ENCODE measurements around the gene HTT. TPM values are rescaled to one million over a fixed set of nuclear protein-coding genes. Genes with fewer than 3 reads are reported as not detected.

HTT gene
- total RNA-seq, 4 donors from 2014 or later, result 50.1 to 192 (median 81.0) TPM

DNA sequence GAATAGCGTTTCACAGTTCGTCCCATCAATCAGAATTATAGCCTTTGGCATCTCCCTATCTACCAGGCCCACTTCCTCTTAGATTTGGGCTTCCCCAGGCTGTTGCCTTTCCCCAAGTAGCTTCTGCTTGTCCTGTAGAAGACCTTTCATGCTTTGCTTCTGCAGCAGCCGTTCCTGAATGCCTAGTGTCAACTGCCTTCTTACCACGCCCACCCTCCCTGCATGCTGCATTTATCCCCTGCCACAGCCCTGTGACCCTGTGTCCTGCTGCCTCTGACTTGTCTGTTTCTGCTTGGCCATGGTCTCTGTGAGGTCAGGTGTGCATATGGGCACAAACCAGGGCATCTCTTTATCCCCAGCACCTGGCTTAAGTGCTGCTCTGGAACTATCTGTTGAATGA lies 56.3 kb downstream of the HTT start:
- TF ChIP-seq, protein P1, sequence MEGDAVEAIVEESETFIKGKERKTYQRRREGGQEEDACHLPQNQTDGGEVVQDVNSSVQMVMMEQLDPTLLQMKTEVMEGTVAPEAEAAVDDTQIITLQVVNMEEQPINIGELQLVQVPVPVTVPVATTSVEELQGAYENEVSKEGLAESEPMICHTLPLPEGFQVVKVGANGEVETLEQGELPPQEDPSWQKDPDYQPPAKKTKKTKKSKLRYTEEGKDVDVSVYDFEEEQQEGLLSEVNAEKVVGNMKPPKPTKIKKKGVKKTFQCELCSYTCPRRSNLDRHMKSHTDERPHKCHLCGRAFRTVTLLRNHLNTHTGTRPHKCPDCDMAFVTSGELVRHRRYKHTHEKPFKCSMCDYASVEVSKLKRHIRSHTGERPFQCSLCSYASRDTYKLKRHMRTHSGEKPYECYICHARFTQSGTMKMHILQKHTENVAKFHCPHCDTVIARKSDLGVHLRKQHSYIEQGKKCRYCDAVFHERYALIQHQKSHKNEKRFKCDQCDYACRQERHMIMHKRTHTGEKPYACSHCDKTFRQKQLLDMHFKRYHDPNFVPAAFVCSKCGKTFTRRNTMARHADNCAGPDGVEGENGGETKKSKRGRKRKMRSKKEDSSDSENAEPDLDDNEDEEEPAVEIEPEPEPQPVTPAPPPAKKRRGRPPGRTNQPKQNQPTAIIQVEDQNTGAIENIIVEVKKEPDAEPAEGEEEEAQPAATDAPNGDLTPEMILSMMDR (IDR thresholded peaks at IDR 0.05), result no peak
- no peak for TF ChIP-seq EP300 (IDR thresholded peaks at IDR 0.05)
- TF ChIP-seq POLR2AphosphoS5 (IDR thresholded peaks at IDR 0.05), result no peak
- no peak for TF ChIP-seq POLR2A (IDR thresholded peaks at IDR 0.05)
- 83% methylated on average over 4 of the region's 4 CpGs for WGBS
- Histone ChIP-seq H3K4me3 (no peak overlapping the region), H3K4me1 (no peaks in the 10 kb centered on the region), H3K36me3 (peaks cover 97% of the 10 kb centered on the region), H3K27ac (no peak overlapping the region), H3K9me3 (no peaks in the 10 kb centered on the region), H3K27me3 (no peaks in the 10 kb centered on the region)
- DNase-seq (ENCODE audit: low spot score in 2 of 2), result no peak

DNA sequence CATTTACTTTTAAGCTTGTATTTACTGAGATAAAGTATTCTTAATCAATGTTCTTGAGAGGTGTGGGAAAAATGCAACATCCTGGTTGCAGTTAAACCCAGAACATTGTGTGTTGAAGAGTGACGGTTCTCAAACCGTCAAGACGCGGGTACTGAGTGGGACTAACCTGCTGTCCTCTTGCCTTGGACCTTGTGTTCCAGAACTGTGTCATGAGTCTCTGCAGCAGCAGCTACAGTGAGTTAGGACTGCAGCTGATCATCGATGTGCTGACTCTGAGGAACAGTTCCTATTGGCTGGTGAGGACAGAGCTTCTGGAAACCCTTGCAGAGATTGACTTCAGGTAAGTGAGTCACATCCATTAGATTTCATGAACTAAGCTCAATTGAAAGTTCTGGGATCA lies 59.7 kb downstream of the HTT start:
- DNase-seq (ENCODE audit: low spot score in 2 of 2), result no peak
- TF ChIP-seq POLR2AphosphoS5 (IDR thresholded peaks at IDR 0.05) (no peak), POLR2A (IDR thresholded peaks at IDR 0.05) (no peak), EP300 (IDR thresholded peaks at IDR 0.05) (no peak)
- TF ChIP-seq, protein P1 (IDR thresholded peaks at IDR 0.05), result no peak
- Histone ChIP-seq H3K36me3 (peaks cover 85% of the 10 kb centered on the region), H3K27ac (no peak overlapping the region), H3K9me3 (no peaks in the 10 kb centered on the region), H3K4me3 (no peak overlapping the region), H3K4me1 (no peaks in the 10 kb centered on the region), H3K27me3 (no peaks in the 10 kb centered on the region)
- 96% methylated on average over 5 of the region's 5 CpGs for WGBS

DNA sequence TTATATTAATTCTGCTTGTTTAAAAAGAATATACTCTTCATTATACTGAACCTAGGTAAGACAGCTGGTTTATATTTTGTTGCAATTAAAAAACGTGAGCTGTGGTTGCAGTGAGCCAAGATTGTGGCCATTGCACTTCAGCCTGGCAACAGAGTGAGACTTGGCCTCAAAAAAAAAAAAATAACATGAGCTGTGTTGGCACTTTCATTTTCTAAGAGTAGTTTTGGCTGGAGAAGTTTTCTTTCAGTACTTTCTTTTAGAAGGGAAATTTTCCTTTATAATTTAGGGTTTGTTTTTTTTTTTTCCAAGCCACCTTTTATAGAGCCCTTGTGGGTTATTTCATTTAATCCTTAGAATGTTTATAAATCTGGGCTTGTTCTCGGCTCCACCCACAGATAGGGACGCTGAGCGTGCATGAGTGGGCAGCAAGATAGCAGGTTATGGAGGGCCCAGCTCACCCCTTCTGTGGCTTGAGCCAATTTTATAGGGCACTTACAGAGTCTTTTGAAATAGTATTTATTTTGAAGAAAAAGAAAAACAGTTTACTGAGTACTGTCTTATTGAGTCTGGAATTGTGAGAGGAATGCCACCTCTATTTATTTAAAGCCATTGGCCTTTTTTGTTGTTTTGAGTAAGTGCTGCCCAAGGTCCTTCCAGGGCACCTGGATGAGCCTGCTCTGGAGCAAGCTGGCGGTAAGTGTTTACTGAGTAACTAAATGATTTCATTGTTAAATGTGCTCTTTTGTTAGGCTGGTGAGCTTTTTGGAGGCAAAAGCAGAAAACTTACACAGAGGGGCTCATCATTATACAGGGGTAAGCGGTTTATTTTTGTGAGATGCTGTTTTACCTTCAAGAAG lies 60.9 kb downstream of the HTT start:
- no peak for DNase-seq (ENCODE audit: low spot score in 2 of 2)
- no peaks in the 10 kb centered on the region for H3K27me3 ChIP-seq
- no peaks in the 10 kb centered on the region for H3K9me3 ChIP-seq
- H3K4me1 ChIP-seq, result no peaks in the 10 kb centered on the region
- H3K4me3 ChIP-seq, result no peak overlapping the region
- TF ChIP-seq POLR2AphosphoS5 (IDR thresholded peaks at IDR 0.05) (no peak), POLR2A (IDR thresholded peaks at IDR 0.05) (no peak), EP300 (IDR thresholded peaks at IDR 0.05) (no peak)
- TF ChIP-seq, protein P1 (IDR thresholded peaks at IDR 0.05), result no peak
- H3K27ac ChIP-seq, result no peak overlapping the region
- WGBS, result 68% methylated on average over 6 of the region's 6 CpGs
- peaks cover 88% of the 10 kb centered on the region for H3K36me3 ChIP-seq

DNA sequence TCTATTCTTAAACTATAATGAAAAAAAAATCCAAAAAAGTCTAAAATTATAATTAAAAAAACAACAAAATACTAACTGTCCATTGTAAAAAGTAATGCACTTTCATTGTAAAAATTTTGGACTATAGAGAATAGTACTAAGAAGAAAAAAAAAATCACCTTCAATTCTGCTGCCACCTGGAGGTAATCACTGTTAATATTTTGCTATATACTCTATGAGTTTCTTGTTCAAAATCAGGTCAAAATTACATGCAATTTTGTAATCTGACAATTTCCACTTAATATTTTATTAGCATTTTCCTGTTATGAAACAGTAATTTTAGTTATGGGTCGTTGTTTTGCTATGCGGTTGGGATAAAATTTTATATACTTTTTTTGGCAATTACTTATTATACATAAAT lies 62.0 kb downstream of the HTT start:
- Histone ChIP-seq H3K27me3 (no peaks in the 10 kb centered on the region), H3K9me3 (no peaks in the 10 kb centered on the region), H3K4me1 (no peaks in the 10 kb centered on the region), H3K36me3 (peaks cover 88% of the 10 kb centered on the region), H3K4me3 (no peak overlapping the region), H3K27ac (no peak overlapping the region)
- DNase-seq (ENCODE audit: low spot score in 2 of 2), result no peak
- TF ChIP-seq EP300 (IDR thresholded peaks at IDR 0.05) (no peak), POLR2A (IDR thresholded peaks at IDR 0.05) (no peak), POLR2AphosphoS5 (IDR thresholded peaks at IDR 0.05) (no peak)
- TF ChIP-seq, protein P1 (IDR thresholded peaks at IDR 0.05), result no peak
- WGBS, result 97% methylated on average over 2 of the region's 2 CpGs

DNA sequence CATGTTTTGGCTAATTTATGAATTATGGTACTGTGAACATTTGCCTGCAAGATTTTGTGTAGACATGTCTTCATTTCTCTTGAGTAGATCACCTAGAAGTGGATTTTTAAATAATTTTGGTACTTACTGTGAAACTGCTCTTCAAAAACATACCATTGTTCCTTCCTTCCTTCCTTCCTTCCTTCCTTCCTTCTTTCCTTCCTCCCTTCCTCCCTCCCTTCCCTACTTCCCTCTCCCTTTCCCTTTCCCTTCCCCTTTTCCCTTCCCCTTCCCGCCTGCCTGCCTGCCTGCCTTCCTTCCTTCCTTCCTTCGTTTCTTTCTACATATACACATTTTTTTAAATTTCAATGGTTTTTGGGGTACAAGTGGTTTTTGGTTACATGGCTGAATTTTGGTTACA lies 63.4 kb downstream of the HTT start:
- Histone ChIP-seq H3K27ac (no peak overlapping the region), H3K4me1 (no peaks in the 10 kb centered on the region), H3K4me3 (no peak overlapping the region), H3K36me3 (peaks cover 88% of the 10 kb centered on the region), H3K9me3 (no peaks in the 10 kb centered on the region), H3K27me3 (no peaks in the 10 kb centered on the region)
- TF ChIP-seq, protein P1 (IDR thresholded peaks at IDR 0.05), result no peak
- no peak for TF ChIP-seq POLR2AphosphoS5 (IDR thresholded peaks at IDR 0.05)
- no peak for TF ChIP-seq POLR2A (IDR thresholded peaks at IDR 0.05)
- TF ChIP-seq EP300 (IDR thresholded peaks at IDR 0.05), result no peak
- 78% methylated on average over 2 of the region's 2 CpGs for WGBS
- DNase-seq (ENCODE audit: low spot score in 2 of 2), result no peak

Data from suprapubic skin (tissue), 4 donors.